Measurements from ENCODE around the gene SYCE1L. TPM values are rescaled to one million over a fixed set of nuclear protein-coding genes. Genes with fewer than 3 reads are reported as not detected.
A peak's percentile ranks its signal among the peaks of the same experiment; 100 is the strongest.

Gene SYCE1L
- total and polyA plus RNA-seq, 9 of the 15 experiments (the other 6 are each of a cell fraction or from before 2014, with no cell fraction given) = 0.54 to 2.7 (median 1.1) TPM; not detected in 5

DNA sequence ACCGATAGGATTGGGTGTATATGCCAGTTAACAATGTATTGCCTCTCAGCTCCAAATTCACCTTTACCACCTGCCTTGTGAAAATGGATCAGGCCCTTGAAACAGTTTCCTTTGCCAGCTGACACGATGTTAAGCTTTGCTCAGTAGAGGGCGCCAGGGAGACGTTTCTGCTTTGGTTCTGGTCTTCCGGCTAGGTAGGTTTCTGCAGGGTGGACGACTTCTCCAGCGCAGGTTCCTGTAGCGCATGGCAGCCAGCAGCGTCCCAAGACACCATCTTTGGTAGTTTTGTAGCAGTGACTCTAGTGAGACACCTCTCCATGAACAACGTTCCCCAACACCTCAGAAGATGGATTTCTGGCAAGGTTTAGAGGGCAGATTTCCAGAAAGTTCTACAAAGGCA, 24.0 kb downstream of the SYCE1L start:
- H3K4me3 ChIP-seq = no peak overlapping the region
- ChIA-PET POLR2A (interaction anchor here (0.7 to 1.5 kb wide), 2 partner anchors 9 to 311 kb away, joined by 3 read pairs; no protein-coding TSS in a partner anchor), CTCF (ENCODE audit: low intra/inter-chr PET ratio) (interaction anchor here (0.5 kb wide), 1 partner anchor 40 kb away, joined by 3 read pairs; no protein-coding TSS in a partner anchor)
- no peaks in the 10 kb centered on the region for H3K9me3 ChIP-seq (replicated peaks; ENCODE audit: control insufficient read depth, insufficient read depth, low read depth, low read length)
- ATAC-seq (peak; percentile 89), DNase-seq (ENCODE audit: extremely low read depth in 1 of 4, low spot score in 3 of 4) (peak; percentile 48 to 60 (median 55)), FAIRE-seq (peak; percentile 83)
- H4K20me1 ChIP-seq (replicated peaks; ENCODE audit: control insufficient read depth, insufficient read depth, low read length) = no peaks in the 10 kb centered on the region
- peak overlapping the region; percentile 69 for H2AFZ ChIP-seq (ENCODE audit: low read depth, low read length)
- 9% methylated on average over 10 of the region's 10 CpGs for WGBS (ENCODE audit: insufficient coverage, low coverage, missing lambda C conversion rate)
- no peak overlapping the region for H3K27ac ChIP-seq (ENCODE audit: extremely low read depth, low read depth, low read length)
- in situ Hi-C loops (cut with MboI) (no loop called here), intact Hi-C loops (cut with micrococcal nuclease) (no loop called here)
- no peaks in the 10 kb centered on the region for H3K9me1 ChIP-seq (ENCODE audit: control insufficient read depth, insufficient read depth, low read length)
- peaks cover 0 to 2% of the 10 kb centered on the region in 2 experiments; a peak in 2 of 5 replicates for H3K27me3 ChIP-seq (ENCODE audit: control insufficient read depth in 2 of 2, insufficient read depth in 2 of 2, low read length in 2 of 2)
- H3K79me2 ChIP-seq (ENCODE audit: control insufficient read depth, insufficient read depth, low read length) = no peaks in the 10 kb centered on the region
- H3K4me1 ChIP-seq (replicated peaks in 1 of 2; ENCODE audit: control insufficient read depth in 2 of 2, insufficient read depth in 2 of 2, low read length in 2 of 2) = no peaks in the 10 kb centered on the region
- peak overlapping the region; percentile 56 for H3K4me2 ChIP-seq (ENCODE audit: insufficient read depth, low read length)
- no peaks in the 10 kb centered on the region for H3K36me3 ChIP-seq (ENCODE audit: control insufficient read depth, insufficient read depth, low read length)
- BruUV-seq (replicated peaks) = no TSS peak
- H3K9ac ChIP-seq (ENCODE audit: insufficient read depth in 1 of 2, low read depth in 2 of 2, low read length in 2 of 2) = no peak overlapping the region
- TF ChIP-seq TBP (optimal IDR thresholded peaks at IDR 0.05; ENCODE audit: low read depth, low read length) (no peak), NFRKB (IDR thresholded peaks at IDR 0.05; ENCODE audit: low read depth) (no peak), ZNF134 (CRISPR knock-in tag; conservative IDR thresholded peaks at IDR 0.05) (no peak), ETV1 (tag; conservative IDR thresholded peaks at IDR 0.05; ENCODE audit: low read depth) (0 out of 2 replicates have a peak, but pooled peaks have one; percentile 40), MECOM (CRISPR knock-in tag; IDR thresholded peaks at IDR 0.05) (no peak), YY1 (IDR thresholded peaks at IDR 0.05; ENCODE audit: borderline replicate concordance in 1 of 3, control insufficient read depth in 1 of 3, extremely low read depth in 1 of 3, insufficient read depth in 3 of 3, insufficient read length in 1 of 3, insufficient replicate concordance in 2 of 3, low read depth in 1 of 3, low read length in 2 of 3) (peak in 1 of 3 experiments; percentile 34), TAF7 (tag; IDR thresholded peaks at IDR 0.05) (no peak), NR3C1 (CRISPR knock-in tag; IDR thresholded peaks at IDR 0.05) (no peak), HIVEP1 (CRISPR knock-in tag; IDR thresholded peaks at IDR 0.05) (no peak), RBM17 (IDR thresholded peaks at IDR 0.05; ENCODE audit: borderline replicate concordance, low read depth, low read length) (no peak), KAT8 (IDR thresholded peaks at IDR 0.05; ENCODE audit: low read depth) (no peak), RFX7 (CRISPR knock-in tag; IDR thresholded peaks at IDR 0.05) (no peak), ZC3H11A (IDR thresholded peaks at IDR 0.05; ENCODE audit: low read depth, low read length) (no peak), GABPB1 (CRISPR knock-in tag; IDR thresholded peaks at IDR 0.05) (peak; percentile 73; the same call in 1 of the 2 replicates)
- TF ChIP-seq, protein P1, sequence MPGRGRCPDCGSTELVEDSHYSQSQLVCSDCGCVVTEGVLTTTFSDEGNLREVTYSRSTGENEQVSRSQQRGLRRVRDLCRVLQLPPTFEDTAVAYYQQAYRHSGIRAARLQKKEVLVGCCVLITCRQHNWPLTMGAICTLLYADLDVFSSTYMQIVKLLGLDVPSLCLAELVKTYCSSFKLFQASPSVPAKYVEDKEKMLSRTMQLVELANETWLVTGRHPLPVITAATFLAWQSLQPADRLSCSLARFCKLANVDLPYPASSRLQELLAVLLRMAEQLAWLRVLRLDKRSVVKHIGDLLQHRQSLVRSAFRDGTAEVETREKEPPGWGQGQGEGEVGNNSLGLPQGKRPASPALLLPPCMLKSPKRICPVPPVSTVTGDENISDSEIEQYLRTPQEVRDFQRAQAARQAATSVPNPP (IDR thresholded peaks at IDR 0.05; ENCODE audit: borderline replicate concordance, insufficient read depth, insufficient read length) = no peak
- TF ChIP-seq, protein P2, sequence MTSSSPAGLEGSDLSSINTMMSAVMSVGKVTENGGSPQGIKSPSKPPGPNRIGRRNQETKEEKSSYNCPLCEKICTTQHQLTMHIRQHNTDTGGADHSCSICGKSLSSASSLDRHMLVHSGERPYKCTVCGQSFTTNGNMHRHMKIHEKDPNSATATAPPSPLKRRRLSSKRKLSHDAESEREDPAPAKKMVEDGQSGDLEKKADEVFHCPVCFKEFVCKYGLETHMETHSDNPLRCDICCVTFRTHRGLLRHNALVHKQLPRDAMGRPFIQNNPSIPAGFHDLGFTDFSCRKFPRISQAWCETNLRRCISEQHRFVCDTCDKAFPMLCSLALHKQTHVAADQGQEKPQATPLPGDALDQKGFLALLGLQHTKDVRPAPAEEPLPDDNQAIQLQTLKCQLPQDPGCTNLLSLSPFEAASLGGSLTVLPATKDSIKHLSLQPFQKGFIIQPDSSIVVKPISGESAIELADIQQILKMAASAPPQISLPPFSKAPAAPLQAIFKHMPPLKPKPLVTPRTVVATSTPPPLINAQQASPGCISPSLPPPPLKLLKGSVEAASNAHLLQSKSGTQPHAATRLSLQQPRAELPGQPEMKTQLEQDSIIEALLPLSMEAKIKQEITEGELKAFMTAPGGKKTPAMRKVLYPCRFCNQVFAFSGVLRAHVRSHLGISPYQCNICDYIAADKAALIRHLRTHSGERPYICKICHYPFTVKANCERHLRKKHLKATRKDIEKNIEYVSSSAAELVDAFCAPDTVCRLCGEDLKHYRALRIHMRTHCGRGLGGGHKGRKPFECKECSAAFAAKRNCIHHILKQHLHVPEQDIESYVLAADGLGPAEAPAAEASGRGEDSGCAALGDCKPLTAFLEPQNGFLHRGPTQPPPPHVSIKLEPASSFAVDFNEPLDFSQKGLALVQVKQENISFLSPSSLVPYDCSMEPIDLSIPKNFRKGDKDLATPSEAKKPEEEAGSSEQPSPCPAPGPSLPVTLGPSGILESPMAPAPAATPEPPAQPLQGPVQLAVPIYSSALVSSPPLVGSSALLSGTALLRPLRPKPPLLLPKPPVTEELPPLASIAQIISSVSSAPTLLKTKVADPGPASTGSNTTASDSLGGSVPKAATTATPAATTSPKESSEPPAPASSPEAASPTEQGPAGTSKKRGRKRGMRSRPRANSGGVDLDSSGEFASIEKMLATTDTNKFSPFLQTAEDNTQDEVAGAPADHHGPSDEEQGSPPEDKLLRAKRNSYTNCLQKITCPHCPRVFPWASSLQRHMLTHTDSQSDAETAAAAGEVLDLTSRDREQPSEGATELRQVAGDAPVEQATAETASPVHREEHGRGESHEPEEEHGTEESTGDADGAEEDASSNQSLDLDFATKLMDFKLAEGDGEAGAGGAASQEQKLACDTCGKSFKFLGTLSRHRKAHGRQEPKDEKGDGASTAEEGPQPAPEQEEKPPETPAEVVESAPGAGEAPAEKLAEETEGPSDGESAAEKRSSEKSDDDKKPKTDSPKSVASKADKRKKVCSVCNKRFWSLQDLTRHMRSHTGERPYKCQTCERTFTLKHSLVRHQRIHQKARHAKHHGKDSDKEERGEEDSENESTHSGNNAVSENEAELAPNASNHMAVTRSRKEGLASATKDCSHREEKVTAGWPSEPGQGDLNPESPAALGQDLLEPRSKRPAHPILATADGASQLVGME (CRISPR knock-in tag; IDR thresholded peaks at IDR 0.05) = no peak

All from K562 (cell line).